GM12891 (cell line): Measurements from ENCODE around the gene MGAT5.

Experiments used
- POLR2A ChIP-seq: IDR thresholded peaks from 2 replicates; pipeline ENCODE4 v1.6.1; 2011; ENCODE audit warnings: low read depth, low read length, control low read depth
- POLR2AphosphoS5 ChIP-seq: IDR thresholded peaks from 2 replicates; pipeline ENCODE4 v1.6.1; 2011; ENCODE audit warnings: low read depth, low read length, control low read depth
- TAF1 ChIP-seq: IDR thresholded peaks from 2 replicates; pipeline ENCODE4 v1.6.1; 2011; ENCODE audit warnings: low read depth, low read length, control low read depth

GRCh38 chr2:134312482-134312881, 58.6 kb downstream of the MGAT5 start:
- TF ChIP-seq POLR2A (no peak), POLR2AphosphoS5 (no peak), TAF1 (no peak)
